ENCODE data around the gene CREB3L2. TPM values are rescaled to one million over a fixed set of nuclear protein-coding genes. Genes with fewer than 3 reads are reported as not detected.

The CREB3L2 gene
- total RNA-seq, 4 donors from 2014 or later, result 43.5 to 73.0 (median 51.2) TPM

- DNase-seq (ENCODE audit: low spot score in 2 of 2), result no peak
- 89 to 96% methylated on average over 2 of the region's 2 CpGs for WGBS, 2 donors
- H3K27me3 ChIP-seq, result no peaks in the 10 kb centered on the region
- peaks cover 0 to 12% (median 4%) of the 10 kb centered on the region in 4 donors for H3K9me3 ChIP-seq
- H3K4me1 ChIP-seq, result peaks cover 0 to 15% (median 0%) of the 10 kb centered on the region in 4 donors
- peak overlapping the region in 1 of 4 donors; percentile 14 for H3K27ac ChIP-seq
- TF ChIP-seq EP300 (IDR thresholded peaks at IDR 0.05), result no peak
- TF ChIP-seq CTCF (IDR thresholded peaks at IDR 0.05), result no peak
- no peak for TF ChIP-seq POLR2A (IDR thresholded peaks at IDR 0.05)
- peaks cover 0 to 72% (median 1%) of the 10 kb centered on the region in 3 donors for H3K36me3 ChIP-seq
- no peak overlapping the region for H3K4me3 ChIP-seq
These were observed 138.9 kb downstream of the CREB3L2 start for GRCh38 chr7:137862964-137863363.

GRCh38 chr7:137862358-137862757 lies 139.5 kb downstream of the CREB3L2 start:
- Histone ChIP-seq H3K4me1 (peaks cover 0 to 15% (median 0%) of the 10 kb centered on the region in 4 donors), H3K27me3 (no peaks in the 10 kb centered on the region), H3K36me3 (peaks cover 0 to 66% (median 0%) of the 10 kb centered on the region in 3 donors), H3K4me3 (no peak overlapping the region), H3K9me3 (peaks cover 0 to 12% (median 4%) of the 10 kb centered on the region in 4 donors), H3K27ac (peak overlapping the region in 2 of 4 donors; percentile 14 to 17)
- TF ChIP-seq EP300 (IDR thresholded peaks at IDR 0.05) (no peak), CTCF (IDR thresholded peaks at IDR 0.05) (no peak), POLR2A (IDR thresholded peaks at IDR 0.05) (no peak)
- 22 to 24% methylated on average over 4 of the region's 4 CpGs for WGBS, 2 donors
- no peak for DNase-seq (ENCODE audit: low spot score in 2 of 2)

GRCh38 chr7:137860542-137860941 lies 141.3 kb downstream of the CREB3L2 start:
- peaks cover 0 to 2% (median 0%) of the 10 kb centered on the region in 4 donors for H3K9me3 ChIP-seq
- peaks cover 0 to 15% (median 0%) of the 10 kb centered on the region in 4 donors for H3K4me1 ChIP-seq
- H3K36me3 ChIP-seq, result peaks cover 0 to 50% (median 0%) of the 10 kb centered on the region in 3 donors
- no peaks in the 10 kb centered on the region for H3K27me3 ChIP-seq
- no peak for DNase-seq (ENCODE audit: low spot score in 2 of 2)
- H3K27ac ChIP-seq, result no peak overlapping the region
- 97 to 99% methylated on average over 2 of the region's 2 CpGs for WGBS, 2 donors
- TF ChIP-seq CTCF (IDR thresholded peaks at IDR 0.05), result no peak
- TF ChIP-seq EP300 (IDR thresholded peaks at IDR 0.05), result no peak
- TF ChIP-seq POLR2A (IDR thresholded peaks at IDR 0.05), result no peak
- H3K4me3 ChIP-seq, result no peak overlapping the region

- H3K27ac ChIP-seq, result no peak overlapping the region
- DNase-seq (ENCODE audit: low spot score in 2 of 2), result no peak
- H3K4me3 ChIP-seq, result no peak overlapping the region
- peaks cover 0 to 34% (median 0%) of the 10 kb centered on the region in 3 donors for H3K36me3 ChIP-seq
- WGBS, 2 donors, result 100% methylated on average over 1 of the region's 1 CpG
- no peaks in the 10 kb centered on the region for H3K9me3 ChIP-seq
- H3K4me1 ChIP-seq, result no peaks in the 10 kb centered on the region
- no peak for TF ChIP-seq POLR2A (IDR thresholded peaks at IDR 0.05)
- no peak for TF ChIP-seq CTCF (IDR thresholded peaks at IDR 0.05)
- TF ChIP-seq EP300 (IDR thresholded peaks at IDR 0.05), result no peak
- peaks cover 0 to under 1% of the 10 kb centered on the region in 2 donors for H3K27me3 ChIP-seq
These were observed 148.8 kb downstream of the CREB3L2 start for GRCh38 chr7:137853053-137853452.

GRCh38 chr7:137852108-137852507 lies 149.8 kb downstream of the CREB3L2 start:
- H3K4me1 ChIP-seq, result peaks cover 0 to 6% (median 4%) of the 10 kb centered on the region in 4 donors
- H3K9me3 ChIP-seq, result no peaks in the 10 kb centered on the region
- peaks cover 0 to 34% (median 0%) of the 10 kb centered on the region in 3 donors for H3K36me3 ChIP-seq
- H3K27ac ChIP-seq, result no peak overlapping the region
- peaks cover 0 to 10% of the 10 kb centered on the region in 2 donors for H3K27me3 ChIP-seq
- no peak for DNase-seq (ENCODE audit: low spot score in 2 of 2)
- H3K4me3 ChIP-seq, result no peak overlapping the region
- TF ChIP-seq POLR2A (IDR thresholded peaks at IDR 0.05), result no peak
- no peak for TF ChIP-seq EP300 (IDR thresholded peaks at IDR 0.05)
- TF ChIP-seq CTCF (IDR thresholded peaks at IDR 0.05), result no peak
